ENCODE measurements around the gene SEMA4C.

Gene SEMA4C

GRCh38 chr2:96914332-96914731 is 44.5 kb upstream of the SEMA4C start:
- peak in 1 of 2 experiments; percentile 38 for DNase-seq (ENCODE audit: low read depth in 1 of 2, low spot score in 1 of 2)
- Histone ChIP-seq H3K27ac (replicated peaks) (no peak overlapping the region), H3K4me3 (replicated peaks; ENCODE audit: insufficient read depth, low read length) (no peak overlapping the region), H3K27me3 (ENCODE audit: insufficient read depth, poor library complexity, severe bottlenecking) (no peaks in the 10 kb centered on the region)
- TF ChIP-seq SPI1 (IDR thresholded peaks at IDR 0.05; ENCODE audit: borderline replicate concordance, low read depth) (no peak), REST (IDR thresholded peaks at IDR 0.05; ENCODE audit: insufficient replicate concordance, low read depth) (no peak), GABPA (IDR thresholded peaks at IDR 0.05; ENCODE audit: low read depth) (no peak), POLR2AphosphoS5 (IDR thresholded peaks at IDR 0.05; ENCODE audit: low read depth) (no peak), CTCF (IDR thresholded peaks at IDR 0.05; ENCODE audit: insufficient read depth, low read length) (no peak)

- DNase-seq (ENCODE audit: low read depth in 1 of 2, low spot score in 1 of 2), result peak; percentile 85 to 87
- peak; percentile 43; the same call in 1 of the 2 replicates for TF ChIP-seq POLR2AphosphoS5 (IDR thresholded peaks at IDR 0.05; ENCODE audit: low read depth)
- TF ChIP-seq CTCF (IDR thresholded peaks at IDR 0.05; ENCODE audit: insufficient read depth, low read length), result no peak
- TF ChIP-seq GABPA (IDR thresholded peaks at IDR 0.05; ENCODE audit: low read depth), result no peak
- TF ChIP-seq SPI1 (IDR thresholded peaks at IDR 0.05; ENCODE audit: borderline replicate concordance, low read depth), result peak; percentile 95
- no peak overlapping the region for H3K27ac ChIP-seq (replicated peaks)
- H3K4me3 ChIP-seq (replicated peaks; ENCODE audit: insufficient read depth, low read length), result no peak overlapping the region
- H3K27me3 ChIP-seq (ENCODE audit: insufficient read depth, poor library complexity, severe bottlenecking), result no peaks in the 10 kb centered on the region
Measured at GRCh38 chr2:96913398-96914202, 43.7 kb upstream of the SEMA4C start.

- no peaks in the 10 kb centered on the region for H3K27me3 ChIP-seq (ENCODE audit: insufficient read depth, poor library complexity, severe bottlenecking)
- no peak overlapping the region for H3K27ac ChIP-seq (replicated peaks)
- H3K4me3 ChIP-seq (replicated peaks; ENCODE audit: insufficient read depth, low read length), result no peak overlapping the region
- no peak for DNase-seq (ENCODE audit: low read depth in 1 of 2, low spot score in 1 of 2)
- TF ChIP-seq CTCF (IDR thresholded peaks at IDR 0.05; ENCODE audit: insufficient read depth, low read length) (no peak), REST (IDR thresholded peaks at IDR 0.05; ENCODE audit: insufficient replicate concordance, low read depth) (no peak), SPI1 (IDR thresholded peaks at IDR 0.05; ENCODE audit: borderline replicate concordance, low read depth) (no peak), GABPA (IDR thresholded peaks at IDR 0.05; ENCODE audit: low read depth) (no peak), POLR2AphosphoS5 (IDR thresholded peaks at IDR 0.05; ENCODE audit: low read depth) (no peak)
Measured at GRCh38 chr2:96913117-96913397, 43.2 kb upstream of the SEMA4C start.
